ENCODE results near the gene AACS. TPM values are rescaled to one million over a fixed set of nuclear protein-coding genes. Genes with fewer than 3 reads are reported as not detected.
A peak's percentile ranks its signal among the peaks of the same experiment; 100 is the strongest.

The AACS gene
- total RNA-seq, 1 experiment from 2014 or later = 54.0 TPM

DNA sequence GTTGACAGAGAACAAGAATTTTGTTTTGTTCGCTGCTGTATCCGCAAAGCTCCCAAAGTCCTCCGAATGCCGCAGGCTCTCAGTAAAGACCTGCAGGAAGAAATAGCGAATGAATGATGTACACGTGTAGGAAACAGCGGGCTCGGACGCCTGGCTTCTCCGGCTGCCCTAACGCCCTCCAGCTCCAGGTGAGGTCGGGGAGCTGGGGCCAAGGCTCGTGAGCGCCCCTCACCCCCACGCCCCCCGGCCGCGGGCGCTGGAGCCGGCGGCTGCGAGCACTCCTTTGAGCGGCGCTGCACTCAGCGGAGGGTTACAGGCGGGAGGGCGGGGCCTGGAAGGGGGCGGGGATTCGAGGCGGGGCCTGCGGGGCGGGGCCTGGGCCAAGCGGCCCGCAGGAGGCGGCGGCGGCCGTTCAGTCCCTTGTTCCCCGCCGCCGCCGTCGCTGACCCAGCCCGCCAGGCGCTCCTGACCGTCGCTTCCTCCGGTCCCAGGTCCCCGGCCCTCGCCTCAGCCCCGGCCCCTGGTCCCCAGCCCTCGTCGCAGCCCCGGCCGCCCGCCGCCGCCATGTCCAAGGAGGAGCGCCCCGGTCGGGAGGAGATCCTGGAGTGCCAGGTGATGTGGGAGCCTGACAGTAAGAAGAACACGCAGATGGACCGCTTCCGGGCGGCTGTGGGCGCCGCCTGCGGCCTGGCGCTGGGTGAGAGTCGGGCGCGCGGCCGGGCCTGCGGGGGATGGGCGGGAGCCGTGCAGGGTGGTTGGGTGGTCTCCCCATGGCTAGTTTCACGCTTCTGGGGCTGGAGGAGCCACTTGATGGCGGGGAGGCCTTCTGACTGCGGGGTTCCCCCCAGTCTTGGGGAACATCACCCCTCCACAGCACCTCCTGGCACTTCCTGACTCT, at the start of gene AACS (continued):
- TF ChIP-seq, protein P1, sequence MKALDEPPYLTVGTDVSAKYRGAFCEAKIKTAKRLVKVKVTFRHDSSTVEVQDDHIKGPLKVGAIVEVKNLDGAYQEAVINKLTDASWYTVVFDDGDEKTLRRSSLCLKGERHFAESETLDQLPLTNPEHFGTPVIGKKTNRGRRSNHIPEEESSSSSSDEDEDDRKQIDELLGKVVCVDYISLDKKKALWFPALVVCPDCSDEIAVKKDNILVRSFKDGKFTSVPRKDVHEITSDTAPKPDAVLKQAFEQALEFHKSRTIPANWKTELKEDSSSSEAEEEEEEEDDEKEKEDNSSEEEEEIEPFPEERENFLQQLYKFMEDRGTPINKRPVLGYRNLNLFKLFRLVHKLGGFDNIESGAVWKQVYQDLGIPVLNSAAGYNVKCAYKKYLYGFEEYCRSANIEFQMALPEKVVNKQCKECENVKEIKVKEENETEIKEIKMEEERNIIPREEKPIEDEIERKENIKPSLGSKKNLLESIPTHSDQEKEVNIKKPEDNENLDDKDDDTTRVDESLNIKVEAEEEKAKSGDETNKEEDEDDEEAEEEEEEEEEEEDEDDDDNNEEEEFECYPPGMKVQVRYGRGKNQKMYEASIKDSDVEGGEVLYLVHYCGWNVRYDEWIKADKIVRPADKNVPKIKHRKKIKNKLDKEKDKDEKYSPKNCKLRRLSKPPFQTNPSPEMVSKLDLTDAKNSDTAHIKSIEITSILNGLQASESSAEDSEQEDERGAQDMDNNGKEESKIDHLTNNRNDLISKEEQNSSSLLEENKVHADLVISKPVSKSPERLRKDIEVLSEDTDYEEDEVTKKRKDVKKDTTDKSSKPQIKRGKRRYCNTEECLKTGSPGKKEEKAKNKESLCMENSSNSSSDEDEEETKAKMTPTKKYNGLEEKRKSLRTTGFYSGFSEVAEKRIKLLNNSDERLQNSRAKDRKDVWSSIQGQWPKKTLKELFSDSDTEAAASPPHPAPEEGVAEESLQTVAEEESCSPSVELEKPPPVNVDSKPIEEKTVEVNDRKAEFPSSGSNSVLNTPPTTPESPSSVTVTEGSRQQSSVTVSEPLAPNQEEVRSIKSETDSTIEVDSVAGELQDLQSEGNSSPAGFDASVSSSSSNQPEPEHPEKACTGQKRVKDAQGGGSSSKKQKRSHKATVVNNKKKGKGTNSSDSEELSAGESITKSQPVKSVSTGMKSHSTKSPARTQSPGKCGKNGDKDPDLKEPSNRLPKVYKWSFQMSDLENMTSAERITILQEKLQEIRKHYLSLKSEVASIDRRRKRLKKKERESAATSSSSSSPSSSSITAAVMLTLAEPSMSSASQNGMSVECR (CRISPR knock-in tag; IDR thresholded peaks at IDR 0.05; ENCODE audit: borderline replicate concordance) = peak; percentile 61; the same call in 1 of the 2 replicates
- TF ChIP-seq, protein P2, sequence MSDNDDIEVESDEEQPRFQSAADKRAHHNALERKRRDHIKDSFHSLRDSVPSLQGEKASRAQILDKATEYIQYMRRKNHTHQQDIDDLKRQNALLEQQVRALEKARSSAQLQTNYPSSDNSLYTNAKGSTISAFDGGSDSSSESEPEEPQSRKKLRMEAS (CRISPR knock-in tag; IDR thresholded peaks at IDR 0.05) = peak; percentile 12; the same call in 1 of the 2 replicates
- TF ChIP-seq FOXP1 (CRISPR knock-in tag; IDR thresholded peaks at IDR 0.05; ENCODE audit: borderline replicate concordance) (0 out of 2 replicates have a peak, but pooled peaks have one; percentile 34), TEAD4 (CRISPR knock-in tag; IDR thresholded peaks at IDR 0.05) (no peak), MXD4 (CRISPR knock-in tag; IDR thresholded peaks at IDR 0.05; ENCODE audit: borderline replicate concordance) (no peak), NFYB (CRISPR knock-in tag; conservative IDR thresholded peaks at IDR 0.05; ENCODE audit: low read depth) (no peak), ZNF416 (CRISPR knock-in tag; IDR thresholded peaks at IDR 0.05) (no peak), GTF2I (CRISPR knock-in tag; conservative IDR thresholded peaks at IDR 0.05) (no peak), IRF2 (CRISPR knock-in tag; IDR thresholded peaks at IDR 0.05; ENCODE audit: borderline replicate concordance, low read depth) (no peak), RORB (CRISPR knock-in tag; IDR thresholded peaks at IDR 0.05) (no peak), EMX1 (CRISPR knock-in tag; IDR thresholded peaks at IDR 0.05) (no peak), HMGA2 (CRISPR knock-in tag; IDR thresholded peaks at IDR 0.05) (no peak), ZNF232 (CRISPR knock-in tag; IDR thresholded peaks at IDR 0.05) (no peak), NFE2L1 (CRISPR knock-in tag; IDR thresholded peaks at IDR 0.05) (no peak), CREB1 (CRISPR knock-in tag; IDR thresholded peaks at IDR 0.05) (no peak), ZNF423 (CRISPR knock-in tag; IDR thresholded peaks at IDR 0.05) (no peak)
- TF ChIP-seq, protein P3, sequence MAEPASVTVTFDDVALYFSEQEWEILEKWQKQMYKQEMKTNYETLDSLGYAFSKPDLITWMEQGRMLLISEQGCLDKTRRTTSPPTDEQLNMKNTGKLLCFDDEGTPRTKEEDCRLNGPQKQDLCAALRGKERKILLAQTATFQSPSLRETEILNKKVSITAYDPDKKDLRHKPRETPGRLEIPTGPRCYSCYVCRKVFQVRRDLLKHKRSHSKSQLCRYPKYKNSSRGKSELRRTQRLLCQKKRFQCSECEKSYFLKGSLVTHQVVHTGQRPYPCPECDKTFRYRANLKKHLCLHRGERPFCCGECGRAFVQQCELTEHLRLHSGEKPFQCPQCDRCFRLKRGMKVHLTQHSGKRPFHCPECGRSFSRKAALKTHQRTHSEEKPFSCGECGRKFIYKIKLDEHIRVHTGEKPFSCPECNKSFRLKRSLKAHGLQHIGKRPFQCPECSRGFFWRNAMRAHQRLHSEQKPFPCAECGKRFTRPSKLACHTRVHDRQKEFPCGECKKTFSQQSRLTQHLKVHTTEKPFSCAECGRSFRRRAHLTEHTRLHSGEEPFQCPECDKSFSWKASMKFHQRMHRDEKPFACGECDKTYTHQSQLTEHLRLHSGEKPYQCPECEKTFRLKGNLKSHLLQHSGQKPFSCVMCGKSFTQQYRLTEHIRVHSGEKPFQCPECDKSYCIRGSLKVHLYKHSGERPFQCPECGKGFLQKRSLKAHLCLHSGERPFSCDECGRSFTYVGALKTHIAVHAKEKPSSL (CRISPR knock-in tag; conservative IDR thresholded peaks at IDR 0.05) = no peak
- TF ChIP-seq, protein P4, sequence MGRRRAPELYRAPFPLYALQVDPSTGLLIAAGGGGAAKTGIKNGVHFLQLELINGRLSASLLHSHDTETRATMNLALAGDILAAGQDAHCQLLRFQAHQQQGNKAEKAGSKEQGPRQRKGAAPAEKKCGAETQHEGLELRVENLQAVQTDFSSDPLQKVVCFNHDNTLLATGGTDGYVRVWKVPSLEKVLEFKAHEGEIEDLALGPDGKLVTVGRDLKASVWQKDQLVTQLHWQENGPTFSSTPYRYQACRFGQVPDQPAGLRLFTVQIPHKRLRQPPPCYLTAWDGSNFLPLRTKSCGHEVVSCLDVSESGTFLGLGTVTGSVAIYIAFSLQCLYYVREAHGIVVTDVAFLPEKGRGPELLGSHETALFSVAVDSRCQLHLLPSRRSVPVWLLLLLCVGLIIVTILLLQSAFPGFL (CRISPR knock-in tag; IDR thresholded peaks at IDR 0.05; ENCODE audit: borderline replicate concordance) = no peak
- TF ChIP-seq, protein P5, sequence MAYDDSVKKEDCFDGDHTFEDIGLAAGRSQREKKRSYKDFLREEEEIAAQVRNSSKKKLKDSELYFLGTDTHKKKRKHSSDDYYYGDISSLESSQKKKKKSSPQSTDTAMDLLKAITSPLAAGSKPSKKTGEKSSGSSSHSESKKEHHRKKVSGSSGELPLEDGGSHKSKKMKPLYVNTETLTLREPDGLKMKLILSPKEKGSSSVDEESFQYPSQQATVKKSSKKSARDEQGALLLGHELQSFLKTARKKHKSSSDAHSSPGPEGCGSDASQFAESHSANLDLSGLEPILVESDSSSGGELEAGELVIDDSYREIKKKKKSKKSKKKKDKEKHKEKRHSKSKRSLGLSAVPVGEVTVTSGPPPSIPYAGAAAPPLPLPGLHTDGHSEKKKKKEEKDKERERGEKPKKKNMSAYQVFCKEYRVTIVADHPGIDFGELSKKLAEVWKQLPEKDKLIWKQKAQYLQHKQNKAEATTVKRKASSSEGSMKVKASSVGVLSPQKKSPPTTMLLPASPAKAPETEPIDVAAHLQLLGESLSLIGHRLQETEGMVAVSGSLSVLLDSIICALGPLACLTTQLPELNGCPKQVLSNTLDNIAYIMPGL (CRISPR knock-in tag; IDR thresholded peaks at IDR 0.05) = no peak; the same call in 1 of the 2 replicates
- TF ChIP-seq, protein P6, sequence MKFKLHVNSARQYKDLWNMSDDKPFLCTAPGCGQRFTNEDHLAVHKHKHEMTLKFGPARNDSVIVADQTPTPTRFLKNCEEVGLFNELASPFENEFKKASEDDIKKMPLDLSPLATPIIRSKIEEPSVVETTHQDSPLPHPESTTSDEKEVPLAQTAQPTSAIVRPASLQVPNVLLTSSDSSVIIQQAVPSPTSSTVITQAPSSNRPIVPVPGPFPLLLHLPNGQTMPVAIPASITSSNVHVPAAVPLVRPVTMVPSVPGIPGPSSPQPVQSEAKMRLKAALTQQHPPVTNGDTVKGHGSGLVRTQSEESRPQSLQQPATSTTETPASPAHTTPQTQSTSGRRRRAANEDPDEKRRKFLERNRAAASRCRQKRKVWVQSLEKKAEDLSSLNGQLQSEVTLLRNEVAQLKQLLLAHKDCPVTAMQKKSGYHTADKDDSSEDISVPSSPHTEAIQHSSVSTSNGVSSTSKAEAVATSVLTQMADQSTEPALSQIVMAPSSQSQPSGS (CRISPR knock-in tag; IDR thresholded peaks at IDR 0.05; ENCODE audit: borderline replicate concordance, low read depth) = no peak
- TF ChIP-seq, protein P7, sequence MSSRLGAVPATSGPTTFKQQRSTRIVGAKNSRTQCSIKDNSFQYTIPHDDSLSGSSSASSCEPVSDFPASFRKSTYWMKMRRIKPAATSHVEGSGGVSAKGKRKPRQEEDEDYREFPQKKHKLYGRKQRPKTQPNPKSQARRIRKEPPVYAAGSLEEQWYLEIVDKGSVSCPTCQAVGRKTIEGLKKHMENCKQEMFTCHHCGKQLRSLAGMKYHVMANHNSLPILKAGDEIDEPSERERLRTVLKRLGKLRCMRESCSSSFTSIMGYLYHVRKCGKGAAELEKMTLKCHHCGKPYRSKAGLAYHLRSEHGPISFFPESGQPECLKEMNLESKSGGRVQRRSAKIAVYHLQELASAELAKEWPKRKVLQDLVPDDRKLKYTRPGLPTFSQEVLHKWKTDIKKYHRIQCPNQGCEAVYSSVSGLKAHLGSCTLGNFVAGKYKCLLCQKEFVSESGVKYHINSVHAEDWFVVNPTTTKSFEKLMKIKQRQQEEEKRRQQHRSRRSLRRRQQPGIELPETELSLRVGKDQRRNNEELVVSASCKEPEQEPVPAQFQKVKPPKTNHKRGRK (CRISPR knock-in tag; IDR thresholded peaks at IDR 0.05; ENCODE audit: borderline replicate concordance) = no peak
- TF ChIP-seq, protein P8, sequence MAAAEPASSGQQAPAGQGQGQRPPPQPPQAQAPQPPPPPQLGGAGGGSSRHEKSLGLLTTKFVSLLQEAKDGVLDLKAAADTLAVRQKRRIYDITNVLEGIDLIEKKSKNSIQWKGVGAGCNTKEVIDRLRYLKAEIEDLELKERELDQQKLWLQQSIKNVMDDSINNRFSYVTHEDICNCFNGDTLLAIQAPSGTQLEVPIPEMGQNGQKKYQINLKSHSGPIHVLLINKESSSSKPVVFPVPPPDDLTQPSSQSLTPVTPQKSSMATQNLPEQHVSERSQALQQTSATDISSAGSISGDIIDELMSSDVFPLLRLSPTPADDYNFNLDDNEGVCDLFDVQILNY (CRISPR knock-in tag; IDR thresholded peaks at IDR 0.05) = peak; percentile 47; the same call in 1 of the 2 replicates
- TF ChIP-seq, protein P9, sequence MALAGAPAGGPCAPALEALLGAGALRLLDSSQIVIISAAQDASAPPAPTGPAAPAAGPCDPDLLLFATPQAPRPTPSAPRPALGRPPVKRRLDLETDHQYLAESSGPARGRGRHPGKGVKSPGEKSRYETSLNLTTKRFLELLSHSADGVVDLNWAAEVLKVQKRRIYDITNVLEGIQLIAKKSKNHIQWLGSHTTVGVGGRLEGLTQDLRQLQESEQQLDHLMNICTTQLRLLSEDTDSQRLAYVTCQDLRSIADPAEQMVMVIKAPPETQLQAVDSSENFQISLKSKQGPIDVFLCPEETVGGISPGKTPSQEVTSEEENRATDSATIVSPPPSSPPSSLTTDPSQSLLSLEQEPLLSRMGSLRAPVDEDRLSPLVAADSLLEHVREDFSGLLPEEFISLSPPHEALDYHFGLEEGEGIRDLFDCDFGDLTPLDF (CRISPR knock-in tag; IDR thresholded peaks at IDR 0.05) = no peak

Data from WTC11 (cell line).